Measurements from ENCODE around the gene NCOA6.

Gene NCOA6

GRCh38 chr20:34703424-34704176, 121.9 kb downstream of the NCOA6 start:
- DNase-seq: no peak

- no peak for DNase-seq
Measured at GRCh38 chr20:34703061-34703423, 122.4 kb downstream of the NCOA6 start.

GRCh38 chr20:34701405-34702085, 123.9 kb downstream of the NCOA6 start:
- no peak for DNase-seq

DNA sequence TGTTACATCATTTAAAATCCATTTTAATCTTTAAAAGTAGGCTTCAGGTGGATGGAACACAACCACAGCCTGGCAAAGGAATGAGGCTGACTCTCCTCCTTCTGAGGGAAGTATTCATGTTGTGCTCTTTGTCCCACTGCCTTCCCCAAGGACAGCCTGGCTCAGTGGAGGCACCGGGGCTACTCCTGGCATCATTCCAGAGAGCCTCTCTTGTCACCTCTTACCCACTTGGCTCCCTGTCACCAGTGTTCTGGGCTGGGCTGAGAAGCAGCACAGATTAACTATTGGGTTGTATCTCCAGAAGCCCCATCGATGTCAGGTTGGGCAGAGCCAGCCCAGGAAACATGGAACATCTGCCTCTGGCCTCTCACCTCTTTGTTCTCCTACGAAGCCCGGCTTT, 132.0 kb downstream of the NCOA6 start:
- DNase-seq: no peak

- DNase-seq: no peak
Measured at GRCh38 chr20:34691838-34692237, 133.6 kb downstream of the NCOA6 start.

DNA sequence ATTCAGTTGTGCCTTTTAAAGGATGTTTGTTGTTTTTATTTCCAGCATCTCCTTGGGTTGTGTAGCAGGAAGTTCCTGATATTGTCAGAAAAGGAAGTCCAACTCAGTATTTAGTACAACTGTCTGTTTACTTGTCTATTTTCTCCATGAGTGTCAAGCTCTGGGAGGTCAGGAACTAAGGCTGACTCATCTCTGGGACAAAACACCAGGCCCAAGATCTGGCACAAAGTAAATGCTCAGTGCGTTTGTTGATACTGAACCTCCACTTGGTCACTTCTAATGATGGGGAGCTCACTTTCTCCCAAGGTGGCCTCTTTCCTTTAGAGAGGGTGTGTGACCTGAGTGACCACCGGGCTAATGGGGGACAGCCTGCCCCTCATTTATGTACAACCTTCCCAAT, 136.0 kb downstream of the NCOA6 start:
- no peak for DNase-seq

GRCh38 chr20:34683667-34684066, 141.8 kb downstream of the NCOA6 start:
- DNase-seq: no peak

- DNase-seq: no peak
Measured at GRCh38 chr20:34680586-34681175, 144.8 kb downstream of the NCOA6 start.

GRCh38 chr20:34676642-34677373, 148.6 kb downstream of the NCOA6 start, which contains the start of gene PIGU:
TSS of gene PIGU (minus strand) at chr20:34677092. CDS start at chr20:34677085, 7 bp downstream.
- DNase-seq: peak; percentile 95

- DNase-seq: no peak
Measured at GRCh38 chr20:34675993-34676641, 149.3 kb downstream of the NCOA6 start.

DNA sequence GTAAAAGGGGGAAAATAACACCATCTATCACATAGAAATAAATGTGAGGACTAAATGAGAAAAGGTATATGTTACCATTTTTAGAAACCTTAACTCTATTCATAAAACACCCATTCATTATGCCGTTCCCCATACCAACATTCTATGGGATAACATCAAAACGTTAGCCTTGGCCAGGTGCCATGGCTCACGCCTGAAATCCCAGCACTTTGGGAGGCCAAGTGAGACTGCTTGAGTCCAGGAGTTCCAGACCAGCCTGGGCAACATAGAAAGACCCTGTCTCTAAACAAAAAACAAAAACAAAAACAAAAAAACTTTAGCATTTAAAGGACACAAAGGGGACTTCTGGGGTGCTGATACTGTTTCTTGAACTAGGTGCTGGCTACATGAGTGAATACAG, 149.9 kb downstream of the NCOA6 start:
- DNase-seq: no peak

DNA sequence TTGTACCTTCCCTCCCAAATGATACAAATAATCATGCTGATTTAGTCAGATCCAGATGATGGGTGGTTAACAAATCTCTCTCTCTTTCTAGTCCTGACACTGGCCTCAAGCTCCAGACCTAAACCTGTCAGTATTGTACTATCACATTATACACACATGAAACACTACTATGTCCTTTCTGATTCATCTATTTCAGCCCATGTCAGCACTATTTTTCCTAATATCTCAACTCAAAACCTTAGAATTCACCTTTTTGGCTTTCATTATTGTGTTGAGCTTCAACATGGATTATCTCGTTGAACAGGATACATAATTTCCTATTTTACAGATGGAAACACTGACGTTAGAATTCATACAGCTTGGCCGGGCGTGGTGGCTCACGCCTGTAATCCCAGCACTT, 152.0 kb downstream of the NCOA6 start:
- no peak for DNase-seq

DNA sequence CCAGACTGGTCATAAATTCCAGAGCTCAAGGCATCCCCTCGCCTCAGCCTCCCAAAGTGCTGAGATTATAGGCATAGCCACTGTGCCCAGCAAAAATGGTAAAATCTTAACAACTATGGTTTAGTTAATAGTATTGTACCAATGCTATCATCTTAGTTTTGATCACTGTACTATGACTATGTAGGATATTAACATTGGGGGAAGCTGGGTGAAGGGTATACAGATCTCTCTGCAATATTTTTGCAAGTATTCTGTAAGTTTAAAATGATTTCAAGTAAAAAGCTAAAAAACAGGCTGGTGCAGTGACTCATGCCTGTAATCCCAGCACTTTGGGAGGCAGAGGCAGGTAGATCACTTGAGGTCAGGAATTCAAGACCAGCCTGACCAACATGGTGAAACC, 156.4 kb downstream of the NCOA6 start:
- DNase-seq: no peak
